AG09319 (cell line): ENCODE measurements around the gene SYNRG.

Experiments
- DNase-seq: peaks from one replicate; pipeline ENCODE4 v3.0.0-alpha.2; 2010; ENCODE audit warnings: low read depth; ENCODE audit errors: extremely low read depth
- TF ChIP-seq, protein P1 (sequence below): IDR thresholded peaks from 2 replicates; pipeline ENCODE4 v1.5.1; 2011; ENCODE audit warnings: low read depth, mild to moderate bottlenecking, inconsistent platforms, low read length, moderate library complexity

SYNRG gene

DNA sequence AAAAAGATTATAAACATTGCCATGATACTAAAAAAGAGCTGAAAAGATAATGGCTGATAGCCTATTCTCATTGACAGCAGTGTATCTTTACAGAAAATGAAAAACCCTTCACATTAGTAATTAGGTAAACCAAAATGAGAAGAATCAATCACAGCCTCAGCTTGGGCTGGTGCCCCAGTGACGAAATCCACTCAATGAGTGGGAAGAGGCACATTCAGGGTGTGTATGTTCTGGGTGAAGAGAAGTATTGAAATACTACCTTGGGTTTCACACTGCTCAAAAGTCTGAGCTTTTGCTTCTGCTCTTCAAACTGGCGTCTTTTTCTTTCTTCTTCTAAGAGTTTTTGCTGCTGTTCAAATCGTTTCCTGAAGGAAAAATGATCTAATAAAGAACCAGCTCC is 24.2 kb downstream of the SYNRG start:
- TF ChIP-seq, protein P1, sequence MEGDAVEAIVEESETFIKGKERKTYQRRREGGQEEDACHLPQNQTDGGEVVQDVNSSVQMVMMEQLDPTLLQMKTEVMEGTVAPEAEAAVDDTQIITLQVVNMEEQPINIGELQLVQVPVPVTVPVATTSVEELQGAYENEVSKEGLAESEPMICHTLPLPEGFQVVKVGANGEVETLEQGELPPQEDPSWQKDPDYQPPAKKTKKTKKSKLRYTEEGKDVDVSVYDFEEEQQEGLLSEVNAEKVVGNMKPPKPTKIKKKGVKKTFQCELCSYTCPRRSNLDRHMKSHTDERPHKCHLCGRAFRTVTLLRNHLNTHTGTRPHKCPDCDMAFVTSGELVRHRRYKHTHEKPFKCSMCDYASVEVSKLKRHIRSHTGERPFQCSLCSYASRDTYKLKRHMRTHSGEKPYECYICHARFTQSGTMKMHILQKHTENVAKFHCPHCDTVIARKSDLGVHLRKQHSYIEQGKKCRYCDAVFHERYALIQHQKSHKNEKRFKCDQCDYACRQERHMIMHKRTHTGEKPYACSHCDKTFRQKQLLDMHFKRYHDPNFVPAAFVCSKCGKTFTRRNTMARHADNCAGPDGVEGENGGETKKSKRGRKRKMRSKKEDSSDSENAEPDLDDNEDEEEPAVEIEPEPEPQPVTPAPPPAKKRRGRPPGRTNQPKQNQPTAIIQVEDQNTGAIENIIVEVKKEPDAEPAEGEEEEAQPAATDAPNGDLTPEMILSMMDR = no peak
- no peak for DNase-seq

DNA sequence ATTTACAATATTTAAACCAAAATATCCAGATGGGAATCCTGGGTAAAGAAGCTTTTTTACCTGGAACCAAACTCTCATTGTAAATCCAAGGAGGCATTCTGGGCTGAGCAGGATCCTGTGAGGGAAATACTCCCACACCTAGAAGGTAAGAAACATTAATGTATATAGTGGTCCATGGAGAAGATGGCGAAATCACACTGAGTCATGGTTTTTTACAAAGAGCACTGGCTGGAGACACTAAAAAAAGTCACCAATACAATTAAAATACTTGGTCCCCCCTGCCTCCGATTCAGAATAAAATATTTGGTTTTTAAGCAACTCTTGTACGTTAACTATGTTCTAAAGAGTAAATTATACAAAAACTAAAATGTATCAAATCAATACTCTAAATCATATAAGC is 32.9 kb downstream of the SYNRG start:
- no peak for DNase-seq
- TF ChIP-seq, protein P1 = no peak

DNA sequence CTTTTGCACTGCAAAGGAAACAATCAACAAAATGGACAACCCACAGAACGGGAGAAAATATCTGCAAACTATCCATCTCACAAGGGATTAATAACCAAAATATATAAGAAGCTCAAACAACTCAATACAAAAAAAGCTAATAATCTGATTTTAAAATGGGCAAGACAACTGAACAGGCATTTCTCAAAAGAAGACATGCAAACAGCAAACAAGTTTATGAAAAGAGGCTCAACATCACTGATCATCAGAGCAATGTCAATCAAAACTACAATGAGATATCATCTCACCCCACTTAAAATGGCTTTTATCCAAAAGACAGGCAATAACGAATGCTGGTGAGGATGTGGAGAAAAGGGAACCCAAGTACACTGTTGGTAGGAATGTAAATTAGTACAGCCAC is 34.8 kb downstream of the SYNRG start:
- no peak for DNase-seq
- TF ChIP-seq, protein P1 = no peak

GRCh38 chr17:37571674-37572073 is 37.5 kb downstream of the SYNRG start:
- TF ChIP-seq, protein P1 = no peak
- no peak for DNase-seq

GRCh38 chr17:37570527-37571093 is 38.6 kb downstream of the SYNRG start:
- TF ChIP-seq, protein P1 = peak; percentile 48

DNA sequence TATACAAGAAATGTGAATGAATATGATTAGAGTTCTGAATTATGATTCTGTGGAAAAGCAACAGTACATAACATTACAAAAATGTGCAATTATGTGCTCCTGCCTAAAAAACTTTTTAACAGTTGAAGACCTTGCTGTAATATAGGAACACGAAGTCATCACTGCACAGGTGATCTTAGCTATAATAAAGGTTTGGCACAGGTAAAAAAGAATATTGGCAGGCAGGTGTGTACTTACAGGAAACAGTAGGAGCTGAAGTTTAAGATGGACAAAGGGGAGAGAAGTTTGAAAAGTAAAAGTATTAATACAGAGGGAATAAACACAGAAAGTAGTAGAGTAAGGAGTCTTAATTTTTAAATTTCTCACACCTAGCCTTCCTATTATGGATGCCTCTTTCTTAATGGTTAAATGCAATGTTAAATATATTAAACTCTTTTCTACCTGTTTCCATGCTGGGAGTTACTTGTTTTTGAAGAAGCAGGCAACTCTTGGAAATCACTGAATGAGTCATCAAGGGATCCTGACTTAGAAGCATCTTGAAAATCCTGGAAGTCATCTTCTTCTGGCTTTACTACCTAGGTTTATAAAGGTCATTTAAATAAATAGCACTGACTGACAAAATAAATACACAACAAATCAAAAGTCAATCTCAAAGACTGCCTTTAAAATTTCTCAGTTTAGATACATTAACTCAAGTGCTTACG is 40.7 kb downstream of the SYNRG start:
- TF ChIP-seq, protein P1 = no peak
- DNase-seq = no peak

More at GRCh38 chr17:37570527-37571093, 38.6 kb downstream of the SYNRG start:
- no peak for DNase-seq

DNA sequence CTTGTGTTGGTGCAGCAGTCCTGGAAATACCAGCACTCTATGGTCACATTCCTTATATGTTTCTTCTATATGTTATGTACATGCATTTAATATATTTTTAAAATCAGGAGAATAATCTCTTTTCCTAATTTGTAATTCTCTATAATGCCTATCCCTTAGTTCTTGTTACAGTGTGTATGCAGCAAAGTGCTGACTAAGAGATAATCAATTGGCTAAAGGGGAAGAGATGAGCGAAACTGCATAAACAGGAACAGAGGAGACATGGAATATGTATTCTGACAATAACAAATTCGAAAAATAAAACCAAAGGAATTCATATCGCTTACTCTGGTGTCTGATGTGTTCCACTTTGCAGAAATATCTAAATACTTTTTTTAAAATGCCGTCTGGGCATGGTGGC is 41.7 kb downstream of the SYNRG start:
- TF ChIP-seq, protein P1 = no peak
- no peak for DNase-seq
